ENCODE measurements around the gene ITGA2B.

GRCh38 chr17:44414394-44415155 is 25.1 kb upstream of the ITGA2B start:
- no peak for TF ChIP-seq CTCF (conservative IDR thresholded peaks at IDR 0.05; ENCODE audit: low read length)
- TF ChIP-seq EZH2phosphoT487 (IDR thresholded peaks at IDR 0.05; ENCODE audit: borderline replicate concordance, low read depth, low read length): no peak
